ENCODE measurements around the gene CHN2. TPM values are rescaled to one million over a fixed set of nuclear protein-coding genes. Genes with fewer than 3 reads are reported as not detected.

Gene CHN2
- polyA plus RNA-seq, 1 experiment: not detected

DNA sequence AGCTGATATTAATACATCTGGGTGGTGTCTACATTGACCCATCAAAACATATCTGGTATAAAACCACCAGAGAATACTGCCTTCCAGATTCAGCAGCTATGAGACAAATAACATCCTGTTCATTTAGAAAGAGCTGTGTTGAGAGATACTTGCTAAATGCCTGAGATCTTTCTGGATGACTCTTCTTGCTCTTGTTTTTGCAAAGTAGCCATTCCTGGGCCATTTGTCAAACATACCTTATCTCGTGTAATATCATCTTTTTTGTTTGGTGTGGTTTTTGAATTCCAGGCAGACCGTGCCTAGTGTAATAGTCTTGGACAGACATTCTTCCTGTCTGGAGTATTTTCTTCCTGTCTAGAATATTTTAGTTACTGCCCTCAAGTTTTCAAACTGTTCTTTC, 294.4 kb downstream of the CHN2 start:
- no peak for TF ChIP-seq CTCF (IDR thresholded peaks at IDR 0.05; ENCODE audit: low read depth, low read length)
- no peak for DNase-seq (ENCODE audit: low read depth, low spot score)
- ChIA-PET POLR2A (no interaction called here), CTCF (no interaction called here)
- Histone ChIP-seq H3K27ac (ENCODE audit: low read depth, low read length) (no peak overlapping the region), H3K4me3 (ENCODE audit: low read depth, low read length) (no peak overlapping the region), H3K9me3 (ENCODE audit: control insufficient read depth, insufficient read depth, low read length) (no peaks in the 10 kb centered on the region), H3K27me3 (ENCODE audit: control insufficient read depth, insufficient read depth, low read length) (no peaks in the 10 kb centered on the region)

DNA sequence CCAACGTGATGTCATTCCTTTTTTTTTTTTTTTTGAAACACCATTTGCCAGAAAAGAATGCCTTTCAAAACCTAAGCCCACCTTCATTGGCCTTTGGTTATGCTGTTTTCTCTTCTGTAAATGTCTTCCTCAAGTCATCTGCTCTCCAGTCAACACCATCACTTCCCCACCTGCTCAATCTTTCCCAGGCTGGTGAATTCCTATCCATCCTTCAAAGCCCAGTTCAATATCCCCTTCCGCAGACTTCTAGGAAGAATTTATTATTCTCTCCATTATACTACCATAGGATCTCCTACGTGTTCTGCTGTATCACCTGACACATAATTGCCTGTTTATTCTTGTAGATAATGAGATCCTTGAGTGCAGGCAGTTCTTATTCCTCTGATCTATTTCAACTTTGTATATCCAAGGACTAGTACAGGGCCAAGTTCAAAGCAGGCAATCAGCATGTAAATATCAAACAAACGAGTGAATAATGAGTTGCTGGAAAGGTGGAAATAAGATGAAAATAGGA, 295.6 kb downstream of the CHN2 start:
- Histone ChIP-seq H3K4me3 (ENCODE audit: low read depth, low read length) (no peak overlapping the region), H3K27ac (ENCODE audit: low read depth, low read length) (no peak overlapping the region), H3K9me3 (ENCODE audit: control insufficient read depth, insufficient read depth, low read length) (no peaks in the 10 kb centered on the region), H3K27me3 (ENCODE audit: control insufficient read depth, insufficient read depth, low read length) (no peaks in the 10 kb centered on the region)
- no peak for TF ChIP-seq CTCF (IDR thresholded peaks at IDR 0.05; ENCODE audit: low read depth, low read length)
- DNase-seq (ENCODE audit: low read depth, low spot score): no peak
- ChIA-PET POLR2A (no interaction called here), CTCF (no interaction called here)

DNA sequence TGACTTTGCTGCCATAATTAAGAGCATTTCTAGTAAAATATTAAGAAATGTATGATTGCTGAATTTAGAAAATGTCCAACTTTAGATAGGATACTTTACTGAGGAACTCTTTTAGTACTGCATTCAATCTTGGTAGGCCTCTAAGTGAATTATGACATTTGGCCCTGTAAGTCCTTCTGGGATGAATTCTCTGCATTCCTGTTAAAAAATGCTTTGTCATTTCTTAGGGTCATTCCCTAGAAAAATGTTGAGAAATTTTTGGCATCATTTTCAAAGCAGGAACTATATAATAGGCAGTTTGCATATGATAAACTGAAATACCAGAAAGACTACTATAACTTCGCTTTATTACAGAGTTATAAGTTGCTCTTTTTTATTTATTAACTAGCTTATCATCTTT, 299.8 kb downstream of the CHN2 start:
- ChIA-PET CTCF (no interaction called here), POLR2A (no interaction called here)
- Histone ChIP-seq H3K4me3 (ENCODE audit: low read depth, low read length) (no peak overlapping the region), H3K27me3 (ENCODE audit: control insufficient read depth, insufficient read depth, low read length) (no peaks in the 10 kb centered on the region), H3K9me3 (ENCODE audit: control insufficient read depth, insufficient read depth, low read length) (no peaks in the 10 kb centered on the region; the same call in 1 of the 2 replicates), H3K27ac (ENCODE audit: low read depth, low read length) (no peak overlapping the region)
- DNase-seq (ENCODE audit: low read depth, low spot score): no peak
- TF ChIP-seq CTCF (IDR thresholded peaks at IDR 0.05; ENCODE audit: low read depth, low read length): no peak

GRCh38 chr7:29495653-29496052, 301.1 kb downstream of the CHN2 start:
- H3K9me3 ChIP-seq (ENCODE audit: control insufficient read depth, insufficient read depth, low read length): no peaks in the 10 kb centered on the region; the same call in 1 of the 2 replicates
- CTCF ChIA-PET: no interaction called here
- no peaks in the 10 kb centered on the region for H3K27me3 ChIP-seq (ENCODE audit: control insufficient read depth, insufficient read depth, low read length)
- no peak for TF ChIP-seq CTCF (IDR thresholded peaks at IDR 0.05; ENCODE audit: low read depth, low read length)
- DNase-seq (ENCODE audit: low read depth, low spot score): no peak
- no peak overlapping the region for H3K27ac ChIP-seq (ENCODE audit: low read depth, low read length)
- POLR2A ChIA-PET: no interaction called here
- H3K4me3 ChIP-seq (ENCODE audit: low read depth, low read length): no peak overlapping the region

- H3K4me3 ChIP-seq (ENCODE audit: low read depth, low read length): no peak overlapping the region
- no peaks in the 10 kb centered on the region; the same call in 1 of the 2 replicates for H3K9me3 ChIP-seq (ENCODE audit: control insufficient read depth, insufficient read depth, low read length)
- ChIA-PET CTCF (no interaction called here), POLR2A (no interaction called here)
- H3K27me3 ChIP-seq (ENCODE audit: control insufficient read depth, insufficient read depth, low read length): no peaks in the 10 kb centered on the region
- no peak overlapping the region for H3K27ac ChIP-seq (ENCODE audit: low read depth, low read length)
- no peak for TF ChIP-seq CTCF (IDR thresholded peaks at IDR 0.05; ENCODE audit: low read depth, low read length)
- DNase-seq (ENCODE audit: low read depth, low spot score): no peak
Observed at GRCh38 chr7:29496355-29497020, 301.9 kb downstream of the CHN2 start.

Measured in AG04450 (cell line).